HG02970 (cell line): ENCODE results near the gene ZKSCAN5.
A peak's percentile ranks its signal among the peaks of the same experiment; 100 is the strongest.
"Not testable (repeated sequence)": the region's sequence is repeated elsewhere in the genome, so short reads cannot be mapped to it uniquely, and the experiment has no call there.

Source experiments
- ATAC-seq: cut with Tn5 transposase; IDR thresholded peaks from one replicate; pipeline ENCODE4 v1.9.1; 2021; ENCODE audit warnings: mild to moderate bottlenecking, moderate library complexity, moderate number of reproducible peaks; ENCODE audit not compliant: unreplicated experiment, low FRiP score

ZKSCAN5 gene

GRCh38 chr7:99551334-99551733 is 46.9 kb downstream of the ZKSCAN5 start:
- no peak for ATAC-seq

GRCh38 chr7:99551767-99552463 is 47.5 kb downstream of the ZKSCAN5 start, which contains the start of gene FAM200A:
Gene FAM200A, minus strand, starts transcription at chr7:99552114. Its CDS starts 3,707 bp downstream, at chr7:99548407.
- no peak for ATAC-seq

GRCh38 chr7:99553039-99553438 is 48.6 kb downstream of the ZKSCAN5 start:
- ATAC-seq = no peak

GRCh38 chr7:99554939-99555338 is 50.5 kb downstream of the ZKSCAN5 start:
- no peak for ATAC-seq

- no peak for ATAC-seq
These were observed 52.7 kb downstream of the ZKSCAN5 start for GRCh38 chr7:99557196-99557607.

- peak; percentile 40 for ATAC-seq
These were observed 53.5 kb downstream of the ZKSCAN5 start for GRCh38 chr7:99557940-99558305.

GRCh38 chr7:99558306-99559174 is 54.1 kb downstream of the ZKSCAN5 start, which contains the start of gene ZNF655:
Gene ZNF655, plus strand, starts transcription at chr7:99558642. Its CDS starts 1,918 bp downstream, at chr7:99560560.
- ATAC-seq = peak; percentile 71

GRCh38 chr7:99559175-99559915 is 54.9 kb downstream of the ZKSCAN5 start:
- no peak for ATAC-seq

GRCh38 chr7:99560834-99561736 is 56.6 kb downstream of the ZKSCAN5 start:
- ATAC-seq = no peak

GRCh38 chr7:99561737-99562051 is 57.2 kb downstream of the ZKSCAN5 start:
- no peak for ATAC-seq

GRCh38 chr7:99562114-99562784 is 57.8 kb downstream of the ZKSCAN5 start:
- ATAC-seq = no peak

GRCh38 chr7:99562832-99563231 is 58.4 kb downstream of the ZKSCAN5 start:
- ATAC-seq = no peak

GRCh38 chr7:99563650-99564049 is 59.2 kb downstream of the ZKSCAN5 start:
- ATAC-seq = no peak

GRCh38 chr7:99568770-99569169 is 64.3 kb downstream of the ZKSCAN5 start:
- not testable (repeated sequence) for ATAC-seq

- ATAC-seq = no peak
These were observed 67.3 kb downstream of the ZKSCAN5 start for GRCh38 chr7:99571768-99572167.

GRCh38 chr7:99573257-99573656 is 68.8 kb downstream of the ZKSCAN5 start:
- ATAC-seq = no peak

- ATAC-seq = no peak
These were observed 71.8 kb downstream of the ZKSCAN5 start for GRCh38 chr7:99576251-99576650.

- no peak for ATAC-seq
These were observed 75.0 kb downstream of the ZKSCAN5 start for GRCh38 chr7:99579281-99579955.
